ENCODE results near the gene PLA2G6. TPM values are rescaled to one million over a fixed set of nuclear protein-coding genes. Genes with fewer than 3 reads are reported as not detected.

The PLA2G6 gene
- total and polyA plus RNA-seq, 9 of the 15 experiments (the other 6 are each of a cell fraction or from before 2014, with no cell fraction given) = 0.11 to 12.2 (median 9.7) TPM

- TF ChIP-seq ZBTB49 (CRISPR knock-in tag; IDR thresholded peaks at IDR 0.05; ENCODE audit: borderline replicate concordance) (no peak), HCFC1 (IDR thresholded peaks at IDR 0.05; ENCODE audit: low read depth, low read length) (no peak)
Measured at GRCh38 chr22:38186429-38186828, 4.8 kb upstream of the PLA2G6 start (continued).

GRCh38 chr22:38184788-38185187 is 3.2 kb upstream of the PLA2G6 start:
- H3K9ac ChIP-seq (ENCODE audit: insufficient read depth in 1 of 2, low read depth in 2 of 2, low read length in 2 of 2) = no peak overlapping the region
- ATAC-seq = 0 out of 3 replicates have a peak, but pooled peaks have one; percentile 8
- H2AFZ ChIP-seq (ENCODE audit: low read depth, low read length) = peak overlapping the region; percentile 62; the same call in 1 of the 2 replicates
- no peaks in the 10 kb centered on the region for H3K9me1 ChIP-seq (ENCODE audit: control insufficient read depth, insufficient read depth, low read length)
- BruUV-seq (replicated peaks) = no TSS peak
- TF ChIP-seq C11orf30 (IDR thresholded peaks at IDR 0.05; ENCODE audit: low read depth) (peak; percentile 19; the same call in 1 of the 2 replicates), SIN3B (IDR thresholded peaks at IDR 0.05; ENCODE audit: low read depth) (no peak), MLLT1 (IDR thresholded peaks at IDR 0.05) (peak in 1 of 2 experiments; percentile 58; a peak in 1 of 4 replicates), SRSF1 (IDR thresholded peaks at IDR 0.05; ENCODE audit: low read depth, low read length) (no peak)
- ChIA-PET POLR2A (interaction anchor here (0.5 to 1.5 kb wide), 5 partner anchors 10 to 1784 kb away, joined by 3 to 6 read pairs (median 3); no protein-coding TSS in a partner anchor), CTCF (ENCODE audit: low intra/inter-chr PET ratio) (no interaction called here)
- H3K27me3 ChIP-seq (ENCODE audit: control insufficient read depth in 2 of 2, insufficient read depth in 2 of 2, low read length in 2 of 2) = no peaks in the 10 kb centered on the region
- H4K20me1 ChIP-seq (replicated peaks; ENCODE audit: control insufficient read depth, insufficient read depth, low read length) = no peaks in the 10 kb centered on the region
- FAIRE-seq = no peak
- peaks cover 9% of the 10 kb centered on the region for H3K79me2 ChIP-seq (ENCODE audit: control insufficient read depth, insufficient read depth, low read length)
- H3K36me3 ChIP-seq (ENCODE audit: control insufficient read depth, insufficient read depth, low read length) = no peaks in the 10 kb centered on the region
- intact Hi-C loops (cut with micrococcal nuclease) = no loop called here
- H3K9me3 ChIP-seq (replicated peaks; ENCODE audit: control insufficient read depth, insufficient read depth, low read depth, low read length) = no peaks in the 10 kb centered on the region
- H3K27ac ChIP-seq (ENCODE audit: extremely low read depth, low read depth, low read length) = no peak overlapping the region
- DNase-seq (ENCODE audit: extremely low read depth in 1 of 4, low spot score in 3 of 4) = no peak
- peaks cover 28 to 30% of the 10 kb centered on the region in 2 experiments for H3K4me1 ChIP-seq (replicated peaks in 1 of 2; ENCODE audit: control insufficient read depth in 2 of 2, insufficient read depth in 2 of 2, low read length in 2 of 2)
- in situ Hi-C loops (cut with MboI) = no loop called here
- WGBS (ENCODE audit: insufficient coverage, low coverage, missing lambda C conversion rate) = 11% methylated on average over 3 of the region's 7 CpGs
- H3K4me3 ChIP-seq = no peak overlapping the region
- H3K4me2 ChIP-seq (ENCODE audit: insufficient read depth, low read length) = peak overlapping the region; percentile 29; the same call in 1 of the 2 replicates

Data from K562 (cell line).